Fibroblast of villous mesenchyme (primary cell): ENCODE data around the gene NEXMIF. TPM values are rescaled to one million over a fixed set of nuclear protein-coding genes. Genes with fewer than 3 reads are reported as not detected.

Source experiments
- DNase-seq: peaks from one replicate; pipeline ENCODE4 v3.0.0-alpha.2; 2010; ENCODE audit warnings: low read depth
- H3K4me3 ChIP-seq: 2 replicates; pipeline ENCODE4 v1.5.1; 2011; ENCODE audit warnings: low read depth, mild to moderate bottlenecking, low read length
- CTCF ChIP-seq: IDR thresholded peaks from 2 replicates; pipeline ENCODE4 v1.5.1; 2012; ENCODE audit warnings: low read depth, mild to moderate bottlenecking, low read length; ENCODE audit not compliant: insufficient read depth
- total RNA-seq: library from RNA; depleted of rRNA; stranded (reverse); fragments of >200 nt; gene quantifications from 2 replicates; pipeline ENCODE4 v1.2.3, GENCODE V29; 2012

Gene NEXMIF
- total RNA-seq, 1 donor = not detected

DNA sequence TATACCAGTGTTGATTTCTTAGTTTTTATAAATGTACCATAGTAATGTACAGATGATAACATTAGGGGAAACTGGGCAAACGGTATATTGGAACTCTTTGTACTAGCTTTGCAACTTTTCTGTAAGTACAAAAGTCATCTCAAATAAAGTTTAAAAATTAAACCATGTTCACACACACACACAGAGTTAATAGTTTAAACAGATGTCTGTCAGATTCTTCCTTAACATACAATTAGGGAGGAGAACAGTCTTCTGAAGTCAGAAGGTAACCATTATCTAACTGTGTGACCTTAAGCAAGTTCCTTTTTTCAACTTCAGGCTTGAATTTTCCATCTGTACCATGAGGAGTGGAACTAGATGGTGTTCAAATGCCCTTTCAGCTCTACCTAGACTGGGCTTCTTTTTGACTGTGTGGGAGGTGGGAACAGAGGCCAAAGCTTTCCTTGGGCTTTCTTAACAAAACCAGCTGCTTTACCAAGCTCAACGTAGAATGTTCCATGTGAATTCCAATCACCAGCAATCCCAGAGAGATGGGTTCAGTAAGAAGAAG is 127.8 kb downstream of the NEXMIF start:
- TF ChIP-seq CTCF = no peak
- no peak for DNase-seq
- no peak overlapping the region for H3K4me3 ChIP-seq

DNA sequence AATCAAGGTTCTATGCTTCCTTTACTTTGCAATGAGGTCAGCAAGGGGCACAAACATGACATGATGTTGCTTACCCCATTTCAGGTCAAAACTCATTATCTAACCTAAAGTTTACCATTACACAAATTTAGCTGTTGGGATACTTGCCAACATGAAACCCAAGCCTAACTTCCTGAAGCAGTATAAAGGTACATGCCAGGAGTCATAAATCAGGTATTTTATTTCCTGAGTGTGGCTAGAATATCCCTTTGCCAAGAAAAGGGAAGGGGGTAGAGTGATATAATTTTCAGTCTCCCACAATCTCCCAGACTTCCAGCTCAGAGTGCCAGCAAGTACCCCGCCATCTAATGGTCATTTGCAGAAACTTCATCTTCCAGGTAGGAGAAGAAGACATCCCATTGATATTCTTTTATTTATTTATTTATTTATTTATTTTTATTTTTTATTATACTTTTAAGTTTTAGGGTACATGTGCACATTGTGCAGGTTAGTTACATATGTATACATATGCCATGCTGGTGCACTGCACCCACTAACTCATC is 136.6 kb downstream of the NEXMIF start:
- H3K4me3 ChIP-seq = no peak overlapping the region
- TF ChIP-seq CTCF = no peak
- no peak for DNase-seq

DNA sequence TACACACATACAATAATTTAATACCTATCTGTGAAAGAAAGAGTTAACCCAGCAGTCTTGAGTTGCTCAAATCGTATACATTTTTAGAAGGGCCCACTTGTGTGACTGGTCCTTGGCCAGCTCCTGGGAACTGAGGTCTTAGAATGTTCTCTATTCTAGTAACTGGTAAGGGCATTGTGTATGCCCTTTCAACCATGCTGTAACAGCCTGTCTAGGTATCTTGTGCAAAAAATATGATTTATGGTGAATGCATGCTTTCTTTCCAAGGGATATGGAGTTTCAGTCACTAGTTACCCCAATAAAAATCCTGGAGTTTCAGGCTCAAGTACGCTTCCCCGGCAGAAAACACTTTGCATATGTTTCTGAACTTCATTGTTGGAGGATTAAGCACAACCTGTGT is 140.6 kb downstream of the NEXMIF start:
- no peak for DNase-seq
- no peak for TF ChIP-seq CTCF
- H3K4me3 ChIP-seq = no peak overlapping the region

- no peak for DNase-seq
- H3K4me3 ChIP-seq = no peak overlapping the region
- no peak for TF ChIP-seq CTCF
These were observed 143.7 kb downstream of the NEXMIF start for GRCh38 chrX:74781507-74782034.

DNA sequence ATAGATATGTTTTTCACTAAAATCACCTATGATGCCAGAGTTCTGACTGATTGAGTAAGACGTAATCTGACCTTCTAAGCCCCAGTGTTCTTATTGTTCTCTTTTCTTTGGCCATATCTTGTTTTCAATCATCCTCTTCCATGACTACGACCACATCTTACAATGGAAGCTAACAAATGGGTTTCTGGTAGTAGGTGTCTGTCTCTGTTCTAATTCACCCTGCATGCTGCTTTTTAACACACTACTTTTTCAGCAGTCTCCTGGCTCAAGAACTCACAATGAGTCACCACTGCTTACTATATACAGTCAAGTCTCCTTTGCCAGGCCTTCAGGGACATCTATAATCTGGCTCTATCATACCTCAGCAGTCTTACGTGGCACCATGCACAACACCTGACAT is 146.1 kb downstream of the NEXMIF start:
- no peak overlapping the region for H3K4me3 ChIP-seq
- TF ChIP-seq CTCF = no peak
- no peak for DNase-seq

DNA sequence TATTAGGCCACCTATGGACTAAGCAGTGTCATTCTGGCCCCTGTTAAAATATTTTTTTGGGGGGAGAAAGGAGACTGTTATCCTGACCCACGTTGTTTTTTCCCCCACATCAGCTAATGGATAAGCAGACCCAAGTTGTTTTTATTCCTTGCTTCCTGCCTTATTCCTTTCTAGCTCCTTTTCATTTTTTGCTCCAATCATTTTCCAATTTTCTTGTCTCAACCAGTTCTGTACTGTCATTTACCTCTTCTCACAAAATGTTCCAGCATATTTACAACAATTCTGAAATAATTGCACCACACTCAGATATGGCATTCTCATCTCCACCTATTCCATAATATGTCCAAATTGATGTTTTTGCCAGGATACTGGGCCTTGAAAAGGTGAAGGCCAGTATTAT is 150.3 kb downstream of the NEXMIF start:
- TF ChIP-seq CTCF = no peak
- H3K4me3 ChIP-seq = no peak overlapping the region
- no peak for DNase-seq

GRCh38 chrX:74736450-74736849 is 188.8 kb downstream of the NEXMIF start:
- no peak overlapping the region for H3K4me3 ChIP-seq
- no peak for TF ChIP-seq CTCF
- DNase-seq = no peak
